ENCODE results near the gene TRMT10C. TPM values are rescaled to one million over a fixed set of nuclear protein-coding genes. Genes with fewer than 3 reads are reported as not detected.
"Not testable (repeated sequence)": the region's sequence is repeated elsewhere in the genome, so short reads cannot be mapped to it uniquely, and the experiment has no call there.

The TRMT10C gene
- total RNA-seq, 1 experiment from 2014 or later: 32.5 TPM

DNA sequence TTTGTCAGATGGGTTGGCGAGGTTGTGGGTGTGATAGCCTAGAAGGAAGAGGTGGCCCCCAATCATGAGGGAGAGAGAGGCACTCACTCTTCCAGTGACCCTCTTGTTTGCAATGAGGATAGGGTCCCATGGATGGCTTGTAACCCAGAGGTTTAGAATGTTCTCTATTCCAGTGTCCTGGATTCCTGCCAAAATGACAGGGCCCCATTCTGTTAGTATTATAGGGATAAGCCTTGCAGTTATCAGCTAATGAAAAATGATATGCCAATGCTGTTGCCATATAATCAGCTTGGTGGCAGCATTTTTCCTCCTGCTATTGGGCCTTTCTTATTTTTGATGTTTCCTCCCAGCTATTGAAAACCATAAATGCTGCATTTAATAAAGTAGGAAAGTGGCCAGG is 25.4 kb upstream of the TRMT10C start:
- Mint-ChIP-seq H3K4me1 (ENCODE audit: insufficient read depth, unreplicated experiment) (peaks cover 16% of the 10 kb centered on the region), H3K27me3 (ENCODE audit: insufficient read depth, unreplicated experiment) (peaks cover 29% of the 10 kb centered on the region), H3K36me3 (ENCODE audit: insufficient read depth, unreplicated experiment) (no peaks in the 10 kb centered on the region), H3K4me3 (ENCODE audit: unreplicated experiment) (no peak overlapping the region), H3K27ac (ENCODE audit: low read depth, unreplicated experiment) (no peak overlapping the region), H3K9me3 (ENCODE audit: unreplicated experiment) (no peaks in the 10 kb centered on the region)
- intact Hi-C loops (cut with micrococcal nuclease): no loop called here
- TF ChIP-seq, protein P1, sequence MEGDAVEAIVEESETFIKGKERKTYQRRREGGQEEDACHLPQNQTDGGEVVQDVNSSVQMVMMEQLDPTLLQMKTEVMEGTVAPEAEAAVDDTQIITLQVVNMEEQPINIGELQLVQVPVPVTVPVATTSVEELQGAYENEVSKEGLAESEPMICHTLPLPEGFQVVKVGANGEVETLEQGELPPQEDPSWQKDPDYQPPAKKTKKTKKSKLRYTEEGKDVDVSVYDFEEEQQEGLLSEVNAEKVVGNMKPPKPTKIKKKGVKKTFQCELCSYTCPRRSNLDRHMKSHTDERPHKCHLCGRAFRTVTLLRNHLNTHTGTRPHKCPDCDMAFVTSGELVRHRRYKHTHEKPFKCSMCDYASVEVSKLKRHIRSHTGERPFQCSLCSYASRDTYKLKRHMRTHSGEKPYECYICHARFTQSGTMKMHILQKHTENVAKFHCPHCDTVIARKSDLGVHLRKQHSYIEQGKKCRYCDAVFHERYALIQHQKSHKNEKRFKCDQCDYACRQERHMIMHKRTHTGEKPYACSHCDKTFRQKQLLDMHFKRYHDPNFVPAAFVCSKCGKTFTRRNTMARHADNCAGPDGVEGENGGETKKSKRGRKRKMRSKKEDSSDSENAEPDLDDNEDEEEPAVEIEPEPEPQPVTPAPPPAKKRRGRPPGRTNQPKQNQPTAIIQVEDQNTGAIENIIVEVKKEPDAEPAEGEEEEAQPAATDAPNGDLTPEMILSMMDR (IDR thresholded peaks at IDR 0.05; ENCODE audit: unreplicated experiment): no peak
- DNase-seq (ENCODE audit: unreplicated experiment): no peak
- BruUV-seq (replicated peaks): no TSS peak
- ChIA-PET POLR2A (no interaction called here), CTCF (interaction anchor here (1.5 kb wide), 1 partner anchor 16 kb away, joined by 5 read pairs; no protein-coding TSS in a partner anchor)

DNA sequence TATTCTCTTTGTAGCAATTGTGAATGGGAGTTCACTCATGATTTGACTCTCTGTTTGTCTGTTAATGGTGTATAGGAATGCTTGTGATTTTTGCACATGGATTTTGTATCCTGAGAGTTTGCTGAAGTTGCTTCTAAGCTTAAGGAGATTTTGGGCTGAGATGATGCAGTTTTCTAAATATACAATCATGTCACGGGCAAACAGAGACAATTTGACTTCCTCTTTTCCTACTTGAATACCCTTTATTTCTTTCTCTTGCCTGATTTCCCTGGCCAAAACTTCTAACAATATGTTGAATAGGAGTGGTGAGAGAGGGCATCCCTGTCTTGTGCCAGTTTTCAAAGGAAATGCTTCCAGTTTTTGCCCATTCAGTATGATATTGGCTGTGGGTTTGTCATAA is 24.7 kb upstream of the TRMT10C start:
- intact Hi-C loops (cut with micrococcal nuclease); H3K27ac Mint-ChIP-seq (ENCODE audit: low read depth, unreplicated experiment); DNase-seq (ENCODE audit: unreplicated experiment); H3K4me3 Mint-ChIP-seq (ENCODE audit: unreplicated experiment); H3K9me3 Mint-ChIP-seq (ENCODE audit: unreplicated experiment); H3K36me3 Mint-ChIP-seq (ENCODE audit: insufficient read depth, unreplicated experiment); POLR2A ChIA-PET; BruUV-seq (replicated peaks): not testable (repeated sequence)
- Mint-ChIP-seq H3K4me1 (ENCODE audit: insufficient read depth, unreplicated experiment) (peaks cover 16% of the 10 kb centered on the region), H3K27me3 (ENCODE audit: insufficient read depth, unreplicated experiment) (peaks cover 29% of the 10 kb centered on the region)
- CTCF ChIA-PET: interaction anchor here (0.6 kb wide), 1 partner anchor 40 kb away, joined by 3 read pairs; no protein-coding TSS in a partner anchor

DNA sequence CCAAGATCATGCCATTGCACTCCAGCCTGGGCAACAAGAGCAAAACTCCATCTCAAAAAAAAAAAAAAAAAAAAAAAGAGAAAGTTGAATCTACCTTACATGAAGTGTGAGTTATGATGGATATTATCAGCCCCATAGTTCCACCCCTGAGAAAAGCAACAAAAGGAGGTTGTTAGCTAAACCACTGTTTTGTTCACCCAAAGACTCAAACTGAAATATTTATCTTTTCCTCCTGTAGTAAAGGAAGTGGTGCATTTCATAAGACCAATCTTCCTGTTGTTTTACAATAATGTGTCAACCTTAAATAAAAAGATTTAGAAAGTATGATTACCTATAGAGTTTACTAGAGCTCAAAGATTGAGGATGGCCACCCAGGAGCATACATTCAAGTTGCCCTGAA is 18.7 kb upstream of the TRMT10C start:
- POLR2A ChIA-PET: no interaction called here
- H3K9me3 Mint-ChIP-seq (ENCODE audit: unreplicated experiment): no peaks in the 10 kb centered on the region
- H3K36me3 Mint-ChIP-seq (ENCODE audit: insufficient read depth, unreplicated experiment): no peaks in the 10 kb centered on the region
- H3K27me3 Mint-ChIP-seq (ENCODE audit: insufficient read depth, unreplicated experiment): peaks cover 24% of the 10 kb centered on the region
- intact Hi-C loops (cut with micrococcal nuclease): no loop called here
- no TSS peak for BruUV-seq (replicated peaks)
- no peak overlapping the region for H3K27ac Mint-ChIP-seq (ENCODE audit: low read depth, unreplicated experiment)
- no peak overlapping the region for H3K4me3 Mint-ChIP-seq (ENCODE audit: unreplicated experiment)
- H3K4me1 Mint-ChIP-seq (ENCODE audit: insufficient read depth, unreplicated experiment): no peaks in the 10 kb centered on the region
- CTCF ChIA-PET: interaction anchor here (0.7 kb wide), 1 partner anchor 25 kb away, joined by 3 read pairs; no protein-coding TSS in a partner anchor
- DNase-seq (ENCODE audit: unreplicated experiment): no peak
- TF ChIP-seq, protein P1 (IDR thresholded peaks at IDR 0.05; ENCODE audit: unreplicated experiment): no peak

DNA sequence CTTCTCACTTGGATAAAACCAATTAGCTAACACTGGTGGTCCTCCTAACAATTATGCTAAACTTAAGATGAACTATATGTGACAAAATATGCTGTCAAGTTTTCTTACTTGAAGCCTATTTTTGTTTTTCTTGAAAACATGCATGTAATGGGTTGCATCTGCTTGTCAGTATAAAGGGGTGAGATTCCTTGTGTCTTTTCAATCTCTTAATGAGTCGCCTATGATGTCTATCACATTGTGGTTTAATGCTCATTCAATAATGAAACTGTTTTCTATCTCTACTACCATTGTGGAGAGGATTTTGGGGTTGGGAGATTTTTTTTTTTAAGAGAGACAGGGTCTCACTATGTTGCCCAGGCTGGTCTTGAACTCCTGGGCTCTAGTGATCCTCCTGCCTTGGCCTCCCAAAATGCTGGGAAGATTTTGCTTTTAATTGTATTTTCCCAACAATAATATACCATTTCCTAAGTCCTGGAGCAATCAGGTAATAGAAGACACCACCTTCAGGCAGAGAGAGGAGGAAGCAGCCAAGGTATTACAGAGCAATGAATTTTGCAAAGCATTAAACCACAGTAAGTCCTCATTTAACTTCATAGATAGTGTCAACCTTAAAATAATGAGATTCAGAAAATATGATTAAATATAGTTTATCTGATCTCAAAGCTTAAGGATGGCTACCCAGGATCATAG is 17.4 kb upstream of the TRMT10C start:
- ChIA-PET CTCF (interaction anchor here (0.7 to 1.1 kb wide), 2 partner anchors 13 to 245 kb away, joined by 3 read pairs; no protein-coding TSS in a partner anchor), POLR2A (no interaction called here)
- no peaks in the 10 kb centered on the region for H3K36me3 Mint-ChIP-seq (ENCODE audit: insufficient read depth, unreplicated experiment)
- H3K9me3 Mint-ChIP-seq (ENCODE audit: unreplicated experiment): no peaks in the 10 kb centered on the region
- H3K27ac Mint-ChIP-seq (ENCODE audit: low read depth, unreplicated experiment): no peak overlapping the region
- intact Hi-C loops (cut with micrococcal nuclease): no loop called here
- BruUV-seq (replicated peaks): no TSS peak
- H3K4me1 Mint-ChIP-seq (ENCODE audit: insufficient read depth, unreplicated experiment): no peaks in the 10 kb centered on the region
- no peak overlapping the region for H3K4me3 Mint-ChIP-seq (ENCODE audit: unreplicated experiment)
- TF ChIP-seq, protein P1 (IDR thresholded peaks at IDR 0.05; ENCODE audit: unreplicated experiment): no peak
- peaks cover 10% of the 10 kb centered on the region for H3K27me3 Mint-ChIP-seq (ENCODE audit: insufficient read depth, unreplicated experiment)
- DNase-seq (ENCODE audit: unreplicated experiment): peak; percentile 4

Data from MCF 10A (cell line).